ENCODE measurements around the gene DRC1. TPM values are rescaled to one million over a fixed set of nuclear protein-coding genes. Genes with fewer than 3 reads are reported as not detected.

The DRC1 gene
- total RNA-seq, 1 experiment from 2014 or later: not detected

DNA sequence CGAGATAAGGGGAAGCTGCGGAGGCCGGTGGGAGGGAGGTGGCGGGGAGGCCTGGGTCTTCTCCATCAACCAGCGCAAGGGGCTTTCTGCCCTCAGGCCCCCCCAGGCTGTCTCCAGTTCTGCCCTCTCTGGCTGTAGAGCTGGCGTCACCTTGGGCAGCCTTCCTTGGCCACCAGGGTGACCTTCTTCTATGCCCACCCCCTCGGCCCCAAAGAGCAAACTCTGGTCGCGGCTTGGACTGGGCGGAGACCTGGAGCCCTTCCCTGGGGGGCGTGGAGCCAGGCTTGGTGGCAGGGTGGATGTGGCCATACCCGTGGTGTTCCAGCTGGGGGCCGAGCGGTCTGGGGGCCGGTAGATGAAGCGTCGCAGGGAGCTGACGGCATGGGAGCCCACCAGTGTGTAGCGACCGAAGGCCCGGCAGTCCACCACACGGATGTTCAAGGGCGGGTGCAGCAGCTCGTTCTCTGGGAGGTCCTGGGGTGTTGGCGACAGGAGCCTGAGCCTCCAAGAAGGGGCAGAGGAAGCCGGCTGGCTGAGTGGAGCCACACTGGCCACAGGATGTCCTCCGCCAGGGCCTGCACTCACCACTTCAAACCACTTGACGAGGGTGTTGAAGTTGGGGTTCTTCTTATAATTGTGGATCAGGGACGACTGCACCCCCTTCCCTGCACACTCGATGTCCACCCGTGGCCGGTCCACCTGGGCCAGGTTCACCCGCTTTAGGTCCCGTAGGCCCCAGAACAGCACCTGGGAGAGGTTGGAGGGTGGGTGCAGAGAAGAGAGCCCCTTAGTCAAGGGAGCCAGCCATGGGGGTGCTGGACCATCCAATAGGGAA lies 71.3 kb downstream of the DRC1 start:
- CTCF ChIA-PET: interaction anchor here (0.7 kb wide), 1 partner anchor 8 kb away, joined by 3 read pairs; no protein-coding TSS in a partner anchor
- DNase-seq (ENCODE audit: low read depth, low spot score) (no peak), ATAC-seq (no peak)
- H3K9me3 ChIP-seq (ENCODE audit: control insufficient read depth in 1 of 2, insufficient read depth in 1 of 2, low read depth in 1 of 2, low read length in 2 of 2): no peaks in the 10 kb centered on the region
- H3K4me2 ChIP-seq (ENCODE audit: low read length): no peak overlapping the region
- H2AFZ ChIP-seq (ENCODE audit: low read depth, low read length, poor library complexity, severe bottlenecking): no peak overlapping the region
- BruUV-seq (replicated peaks): no TSS peak
- no peaks in the 10 kb centered on the region for H3K36me3 ChIP-seq (ENCODE audit: control insufficient read depth in 1 of 2, insufficient read depth in 2 of 2, low read length in 2 of 2)
- H3K27me3 ChIP-seq (ENCODE audit: insufficient read depth, low read length): no peaks in the 10 kb centered on the region
- H3K9ac ChIP-seq (ENCODE audit: low read length): no peak overlapping the region
- intact Hi-C loops (cut with micrococcal nuclease): no loop called here
- H3K27ac ChIP-seq (ENCODE audit: low read depth, low read length): no peak overlapping the region
- RAD21 ChIA-PET (ENCODE audit: low non-redundant PET in 1 of 2, low total read pairs in 2 of 2, uncharacterized antibody in 2 of 2, unreplicated experiment in 2 of 2): interaction anchor here in 1 of 2 experiments (1.0 kb wide), 1 partner anchor 105 kb away, joined by 3 read pairs; no protein-coding TSS in a partner anchor
- H3K4me3 ChIP-seq (replicated peaks in 1 of 2; ENCODE audit: low read depth in 1 of 2, low read length in 2 of 2): no peak overlapping the region
- H3K79me2 ChIP-seq (ENCODE audit: insufficient read depth, low read length): no peaks in the 10 kb centered on the region
- no peaks in the 10 kb centered on the region for H4K20me1 ChIP-seq (ENCODE audit: insufficient read depth)
- H3K9me2 ChIP-seq (ENCODE audit: insufficient read depth): no peaks in the 10 kb centered on the region
- POLR2A ChIA-PET: no interaction called here
- TF ChIP-seq, protein P1, sequence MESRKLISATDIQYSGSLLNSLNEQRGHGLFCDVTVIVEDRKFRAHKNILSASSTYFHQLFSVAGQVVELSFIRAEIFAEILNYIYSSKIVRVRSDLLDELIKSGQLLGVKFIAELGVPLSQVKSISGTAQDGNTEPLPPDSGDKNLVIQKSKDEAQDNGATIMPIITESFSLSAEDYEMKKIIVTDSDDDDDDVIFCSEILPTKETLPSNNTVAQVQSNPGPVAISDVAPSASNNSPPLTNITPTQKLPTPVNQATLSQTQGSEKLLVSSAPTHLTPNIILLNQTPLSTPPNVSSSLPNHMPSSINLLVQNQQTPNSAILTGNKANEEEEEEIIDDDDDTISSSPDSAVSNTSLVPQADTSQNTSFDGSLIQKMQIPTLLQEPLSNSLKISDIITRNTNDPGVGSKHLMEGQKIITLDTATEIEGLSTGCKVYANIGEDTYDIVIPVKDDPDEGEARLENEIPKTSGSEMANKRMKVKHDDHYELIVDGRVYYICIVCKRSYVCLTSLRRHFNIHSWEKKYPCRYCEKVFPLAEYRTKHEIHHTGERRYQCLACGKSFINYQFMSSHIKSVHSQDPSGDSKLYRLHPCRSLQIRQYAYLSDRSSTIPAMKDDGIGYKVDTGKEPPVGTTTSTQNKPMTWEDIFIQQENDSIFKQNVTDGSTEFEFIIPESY (IDR thresholded peaks at IDR 0.05; ENCODE audit: extremely low read depth, insufficient replicate concordance, low read length): no peak
- no peak for TF ChIP-seq POLR2AphosphoS5 (IDR thresholded peaks at IDR 0.05; ENCODE audit: low read depth, low read length)
- TF ChIP-seq, protein P2, sequence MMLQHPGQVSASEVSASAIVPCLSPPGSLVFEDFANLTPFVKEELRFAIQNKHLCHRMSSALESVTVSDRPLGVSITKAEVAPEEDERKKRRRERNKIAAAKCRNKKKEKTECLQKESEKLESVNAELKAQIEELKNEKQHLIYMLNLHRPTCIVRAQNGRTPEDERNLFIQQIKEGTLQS (IDR thresholded peaks at IDR 0.05): no peak
- no peaks in the 10 kb centered on the region for H3K4me1 ChIP-seq (ENCODE audit: control insufficient read depth in 1 of 2, insufficient read depth in 2 of 2, low read length in 2 of 2)

DNA sequence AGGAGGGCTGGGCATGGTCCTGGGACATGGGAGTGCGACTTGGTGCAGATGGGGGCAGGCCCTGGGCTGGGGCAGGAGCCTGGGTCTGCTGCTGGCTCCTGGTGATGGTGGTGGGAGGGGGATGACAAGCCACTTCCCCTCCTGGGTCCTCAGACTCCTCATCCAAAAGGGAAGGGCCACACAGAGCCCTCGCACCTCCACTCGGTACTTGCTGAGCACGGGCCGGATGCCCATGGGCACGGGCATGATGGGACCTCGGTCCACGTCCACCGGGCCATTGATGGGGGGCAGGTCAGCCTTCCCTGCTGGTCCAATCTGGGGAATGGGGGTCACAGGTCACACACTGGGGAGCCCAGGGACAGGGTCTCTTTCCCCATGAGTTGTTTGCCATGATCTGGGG lies 72.1 kb downstream of the DRC1 start:
- ATAC-seq: no peak
- ChIA-PET POLR2A (no interaction called here), CTCF (no interaction called here), RAD21 (ENCODE audit: low non-redundant PET in 1 of 2, low total read pairs in 2 of 2, uncharacterized antibody in 2 of 2, unreplicated experiment in 2 of 2) (no interaction called here)
- H3K36me3 ChIP-seq (ENCODE audit: control insufficient read depth in 1 of 2, insufficient read depth in 2 of 2, low read length in 2 of 2): no peaks in the 10 kb centered on the region
- no peaks in the 10 kb centered on the region for H3K4me1 ChIP-seq (ENCODE audit: control insufficient read depth in 1 of 2, insufficient read depth in 2 of 2, low read length in 2 of 2)
- H2AFZ ChIP-seq (ENCODE audit: low read depth, low read length, poor library complexity, severe bottlenecking): no peak overlapping the region
- H3K79me2 ChIP-seq (ENCODE audit: insufficient read depth, low read length): no peaks in the 10 kb centered on the region
- H3K9me2 ChIP-seq (ENCODE audit: insufficient read depth): no peaks in the 10 kb centered on the region
- no peak for DNase-seq (ENCODE audit: low read depth, low spot score)
- H4K20me1 ChIP-seq (ENCODE audit: insufficient read depth): no peaks in the 10 kb centered on the region
- H3K9ac ChIP-seq (ENCODE audit: low read length): no peak overlapping the region
- no peak overlapping the region for H3K4me2 ChIP-seq (ENCODE audit: low read length)
- no peaks in the 10 kb centered on the region for H3K27me3 ChIP-seq (ENCODE audit: insufficient read depth, low read length)
- H3K4me3 ChIP-seq (replicated peaks in 1 of 2; ENCODE audit: low read depth in 1 of 2, low read length in 2 of 2): no peak overlapping the region
- no peaks in the 10 kb centered on the region for H3K9me3 ChIP-seq (ENCODE audit: control insufficient read depth in 1 of 2, insufficient read depth in 1 of 2, low read depth in 1 of 2, low read length in 2 of 2)
- H3K27ac ChIP-seq (ENCODE audit: low read depth, low read length): no peak overlapping the region
- BruUV-seq (replicated peaks): no TSS peak
- intact Hi-C loops (cut with micrococcal nuclease): no loop called here
- TF ChIP-seq SIN3A (IDR thresholded peaks at IDR 0.05; ENCODE audit: low read depth) (no peak), FOSL1 (IDR thresholded peaks at IDR 0.05; ENCODE audit: low read depth) (no peak), EZH2 (IDR thresholded peaks at IDR 0.05) (no peak), CBX3 (IDR thresholded peaks at IDR 0.05; ENCODE audit: low read depth) (no peak), POLR2AphosphoS5 (IDR thresholded peaks at IDR 0.05; ENCODE audit: low read depth, low read length) (no peak), YY1 (IDR thresholded peaks at IDR 0.05; ENCODE audit: extremely low read depth, insufficient replicate concordance, low read depth, low read length) (no peak), RAD21 (IDR thresholded peaks at IDR 0.05; ENCODE audit: low read depth) (no peak), ZNF274 (IDR thresholded peaks at IDR 0.05; ENCODE audit: low read depth, low read length) (no peak), ELF1 (IDR thresholded peaks at IDR 0.05; ENCODE audit: borderline replicate concordance, low read depth) (no peak), EGR1 (IDR thresholded peaks at IDR 0.05; ENCODE audit: low read depth) (no peak)
- TF ChIP-seq, protein P3, sequence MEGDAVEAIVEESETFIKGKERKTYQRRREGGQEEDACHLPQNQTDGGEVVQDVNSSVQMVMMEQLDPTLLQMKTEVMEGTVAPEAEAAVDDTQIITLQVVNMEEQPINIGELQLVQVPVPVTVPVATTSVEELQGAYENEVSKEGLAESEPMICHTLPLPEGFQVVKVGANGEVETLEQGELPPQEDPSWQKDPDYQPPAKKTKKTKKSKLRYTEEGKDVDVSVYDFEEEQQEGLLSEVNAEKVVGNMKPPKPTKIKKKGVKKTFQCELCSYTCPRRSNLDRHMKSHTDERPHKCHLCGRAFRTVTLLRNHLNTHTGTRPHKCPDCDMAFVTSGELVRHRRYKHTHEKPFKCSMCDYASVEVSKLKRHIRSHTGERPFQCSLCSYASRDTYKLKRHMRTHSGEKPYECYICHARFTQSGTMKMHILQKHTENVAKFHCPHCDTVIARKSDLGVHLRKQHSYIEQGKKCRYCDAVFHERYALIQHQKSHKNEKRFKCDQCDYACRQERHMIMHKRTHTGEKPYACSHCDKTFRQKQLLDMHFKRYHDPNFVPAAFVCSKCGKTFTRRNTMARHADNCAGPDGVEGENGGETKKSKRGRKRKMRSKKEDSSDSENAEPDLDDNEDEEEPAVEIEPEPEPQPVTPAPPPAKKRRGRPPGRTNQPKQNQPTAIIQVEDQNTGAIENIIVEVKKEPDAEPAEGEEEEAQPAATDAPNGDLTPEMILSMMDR (IDR thresholded peaks at IDR 0.05 in 2 of 3, conservative IDR thresholded peaks at IDR 0.05 in 1 of 3; ENCODE audit: borderline replicate concordance in 1 of 3, insufficient read depth in 1 of 3, low read depth in 2 of 3, low read length in 2 of 3): no peak
- TF ChIP-seq, protein P4, sequence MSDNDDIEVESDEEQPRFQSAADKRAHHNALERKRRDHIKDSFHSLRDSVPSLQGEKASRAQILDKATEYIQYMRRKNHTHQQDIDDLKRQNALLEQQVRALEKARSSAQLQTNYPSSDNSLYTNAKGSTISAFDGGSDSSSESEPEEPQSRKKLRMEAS (IDR thresholded peaks at IDR 0.05): no peak
